Mucosa of descending colon (tissue), 3 donors: ENCODE data around the gene ZNF697. TPM values are rescaled to one million over a fixed set of nuclear protein-coding genes. Genes with fewer than 3 reads are reported as not detected.

ENCODE experiments used
- ATAC-seq: fragments of 200-7000 bp; cut with Tn5 transposase; one replicate; pipeline ENCODE4 v1.9.1; 2020; ENCODE audit warnings: mild to moderate bottlenecking, moderate library complexity
- DNase-seq, 3 donors: peaks; one replicate each; pipeline ENCODE4 v3.0.0-alpha.2; 2020
- H3K36me3 ChIP-seq: fragments of 200-600 bp; one replicate; pipeline ENCODE4 v1.8.0; 2021; ENCODE audit warnings: low read depth, mild to moderate bottlenecking
- H3K4me1 ChIP-seq: fragments of 200-600 bp; one replicate; pipeline ENCODE4 v1.8.0; 2021; ENCODE audit warnings: low read depth, mild to moderate bottlenecking
- H3K4me3 ChIP-seq: fragments of 200-600 bp; one replicate; pipeline ENCODE4 v1.8.0; 2021; ENCODE audit warnings: mild to moderate bottlenecking
- H3K9me3 ChIP-seq: fragments of 200-600 bp; one replicate; pipeline ENCODE4 v1.8.0; 2021; ENCODE audit warnings: mild to moderate bottlenecking
- CTCF ChIP-seq: fragments of 200-600 bp; IDR thresholded peaks from one replicate; pipeline ENCODE4 v1.8.0; 2022; ENCODE audit warnings: antibody characterized with exemption, mild to moderate bottlenecking
- intact Hi-C, 2 donors: fragments of 100-400 bp; cut with DNase I in 1 of 2; cut with micrococcal nuclease in 1 of 2; formaldehyde crosslinking; loops; one replicate each; pipeline versions ENCODE4 v1.11.0 to v1.11.1; 2022; cut with DNase I, micrococcal nuclease
- total RNA-seq, 3 donors: library from RNA; stranded (reverse); fragmentation: NEBNext Ultra II Directional in 2 of 3; extraction: Animal tissue kit (Norgen Biotek cat#: 25700) in 2 of 3; gene quantifications; one replicate each; pipeline versions ENCODE4 v1.2.1 to v1.2.4, GENCODE V29; 2021 to 2023
- donor health status: DM: no; HTN: no; CAD: no; lungs with moderate emphysema.
- donor health status: DM: no; HTN: no; CAD: no.
- donor health status: DM: no; HTN: yes; CAD: no.

Gene ZNF697
- total RNA-seq, 3 donors from 2014 or later, result 1.8 to 7.8 (median 2.8) TPM

GRCh38 chr1:119626841-119627240, 21.2 kb downstream of the ZNF697 start:
- no peak for DNase-seq
- no peak for ATAC-seq
- no peak overlapping the region for H3K4me3 ChIP-seq
- TF ChIP-seq CTCF, result no peak
- H3K4me1 ChIP-seq, result peaks cover 6% of the 10 kb centered on the region
- H3K36me3 ChIP-seq, result no peaks in the 10 kb centered on the region
- intact Hi-C loops, result no loop called here
- H3K9me3 ChIP-seq, result no peaks in the 10 kb centered on the region

GRCh38 chr1:119626011-119626545, 22.0 kb downstream of the ZNF697 start:
- TF ChIP-seq CTCF, result no peak
- peaks cover 2% of the 10 kb centered on the region for H3K4me1 ChIP-seq
- DNase-seq, result no peak
- ATAC-seq, result no peak
- intact Hi-C loops, result no loop called here
- H3K9me3 ChIP-seq, result no peaks in the 10 kb centered on the region
- H3K36me3 ChIP-seq, result no peaks in the 10 kb centered on the region
- H3K4me3 ChIP-seq, result no peak overlapping the region

GRCh38 chr1:119623678-119624077, 24.4 kb downstream of the ZNF697 start:
- ATAC-seq (no peak), DNase-seq (no peak)
- intact Hi-C loops, result no loop called here
- H3K4me1 ChIP-seq, result no peaks in the 10 kb centered on the region
- TF ChIP-seq CTCF, result no peak
- no peaks in the 10 kb centered on the region for H3K36me3 ChIP-seq
- no peaks in the 10 kb centered on the region for H3K9me3 ChIP-seq
- H3K4me3 ChIP-seq, result no peak overlapping the region

GRCh38 chr1:119623193-119623515, 24.9 kb downstream of the ZNF697 start:
- no peaks in the 10 kb centered on the region for H3K9me3 ChIP-seq
- no peak for TF ChIP-seq CTCF
- no peaks in the 10 kb centered on the region for H3K36me3 ChIP-seq
- no peak overlapping the region for H3K4me3 ChIP-seq
- H3K4me1 ChIP-seq, result no peaks in the 10 kb centered on the region
- DNase-seq, result no peak
- no peak for ATAC-seq
- intact Hi-C loops, result no loop called here

GRCh38 chr1:119622311-119623192, 25.5 kb downstream of the ZNF697 start:
- DNase-seq, result no peak
- Histone ChIP-seq H3K4me1 (no peaks in the 10 kb centered on the region), H3K9me3 (no peaks in the 10 kb centered on the region), H3K4me3 (no peak overlapping the region), H3K36me3 (no peaks in the 10 kb centered on the region)
- intact Hi-C loops, result no loop called here
- ATAC-seq, result no peak
- TF ChIP-seq CTCF, result no peak
